Karpas-422 (cell line): ENCODE data around the gene PTPRM. TPM values are rescaled to one million over a fixed set of nuclear protein-coding genes. Genes with fewer than 3 reads are reported as not detected.

Experiments used
- DNase-seq: peaks from one replicate; pipeline ENCODE4 v3.0.0-alpha.2; 2015
- H2AFZ ChIP-seq: fragments of 200-600 bp; sonication (generic); 2 replicates; pipeline ENCODE4 v1.6.1; 2014; ENCODE audit warnings: antibody characterized with exemption, low read length, mixed read lengths
- H3K27ac ChIP-seq: fragments of 200-600 bp; sonication (generic); 2 replicates; pipeline ENCODE4 v1.5.1; 2014; ENCODE audit warnings: mild to moderate bottlenecking, low read length, moderate library complexity
- H3K27me3 ChIP-seq: fragments of 200-600 bp; sonication (generic); 2 replicates; pipeline ENCODE4 v1.6.1; 2014; ENCODE audit warnings: low read length, mixed read lengths
- H3K36me3 ChIP-seq: fragments of 200-600 bp; sonication (generic); 2 replicates; pipeline ENCODE4 v1.6.1; 2014; ENCODE audit warnings: low read length, mixed read lengths; ENCODE audit not compliant: insufficient read depth
- H3K4me1 ChIP-seq: fragments of 200-600 bp; sonication (generic); 2 replicates; pipeline ENCODE4 v1.6.1; 2014; ENCODE audit warnings: mild to moderate bottlenecking, low read length, mixed read lengths
- H3K4me2 ChIP-seq: fragments of 200-600 bp; sonication (generic); 2 replicates; pipeline ENCODE4 v1.6.1; 2014; ENCODE audit warnings: low read length, low read depth, mild to moderate bottlenecking; ENCODE audit not compliant: poor library complexity, severe bottlenecking
- H3K4me3 ChIP-seq: fragments of 200-600 bp; sonication (generic); 2 replicates; pipeline ENCODE4 v1.5.1; 2014; ENCODE audit warnings: mild to moderate bottlenecking, antibody characterized with exemption, low read length, mixed read lengths
- H3K79me2 ChIP-seq: fragments of 200-600 bp; sonication (generic); 2 replicates; pipeline ENCODE4 v1.6.1; 2014; ENCODE audit warnings: mild to moderate bottlenecking, low read length, mixed read lengths
- H3K9ac ChIP-seq: fragments of 200-600 bp; sonication (generic); 2 replicates; pipeline ENCODE4 v1.6.0; 2014; ENCODE audit warnings: low read length
- H3K9me2 ChIP-seq: fragments of 200-600 bp; sonication (generic), shearing (Covaris generic); replicated peaks from 2 replicates; pipeline ENCODE4 v1.6.0; 2014; ENCODE audit warnings: mild to moderate bottlenecking, low read length, moderate library complexity; ENCODE audit not compliant: insufficient read depth
- H3K9me3 ChIP-seq: fragments of 300-700, 200-600 bp; sonication (generic); 2 replicates; pipeline ENCODE4 v1.6.1; 2014; ENCODE audit warnings: low read length, mixed read lengths
- H4K20me1 ChIP-seq: fragments of 200-600 bp; sonication (generic); 2 replicates; pipeline ENCODE4 v1.6.1; 2014; ENCODE audit warnings: mild to moderate bottlenecking, antibody characterized with exemption, low read length, low read depth; ENCODE audit not compliant: insufficient read depth
- total RNA-seq: library from RNA; depleted of rRNA; stranded (reverse); fragments of >200 nt; shearing (Covaris generic); gene quantifications from 2 replicates; pipeline ENCODE4 v1.2.3, GENCODE V29; 2014; ENCODE audit warnings: low replicate concordance

Gene PTPRM
- total RNA-seq, 1 experiment from 2014 or later: not detected

DNA sequence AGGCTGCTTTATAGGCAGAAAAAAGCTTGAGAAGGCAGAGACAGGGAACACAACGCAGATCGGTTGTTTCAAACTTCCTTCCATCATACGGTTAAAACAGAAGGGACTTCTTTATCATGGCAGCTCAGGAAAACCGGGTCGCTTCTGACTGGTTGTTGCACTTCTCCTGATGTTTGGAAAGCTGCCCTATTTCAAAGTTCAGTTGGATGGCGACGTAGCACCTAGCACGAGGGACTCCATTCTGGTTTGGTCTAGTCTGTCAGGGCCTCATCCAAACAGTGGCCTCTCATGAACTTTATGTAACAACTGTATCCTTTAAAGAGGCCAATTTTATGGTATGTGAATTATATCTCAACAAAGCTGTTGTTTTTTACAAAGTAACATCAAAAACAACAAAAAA lies 832.0 kb downstream of the PTPRM start:
- Histone ChIP-seq H3K27me3 (no peaks in the 10 kb centered on the region), H3K4me1 (no peaks in the 10 kb centered on the region), H4K20me1 (no peaks in the 10 kb centered on the region), H3K9me2 (no peaks in the 10 kb centered on the region), H3K9me3 (no peaks in the 10 kb centered on the region), H3K9ac (no peak overlapping the region), H3K36me3 (no peaks in the 10 kb centered on the region), H3K27ac (no peak overlapping the region), H3K4me3 (no peak overlapping the region), H3K4me2 (no peak overlapping the region), H2AFZ (no peak overlapping the region), H3K79me2 (no peaks in the 10 kb centered on the region)
- DNase-seq: no peak

DNA sequence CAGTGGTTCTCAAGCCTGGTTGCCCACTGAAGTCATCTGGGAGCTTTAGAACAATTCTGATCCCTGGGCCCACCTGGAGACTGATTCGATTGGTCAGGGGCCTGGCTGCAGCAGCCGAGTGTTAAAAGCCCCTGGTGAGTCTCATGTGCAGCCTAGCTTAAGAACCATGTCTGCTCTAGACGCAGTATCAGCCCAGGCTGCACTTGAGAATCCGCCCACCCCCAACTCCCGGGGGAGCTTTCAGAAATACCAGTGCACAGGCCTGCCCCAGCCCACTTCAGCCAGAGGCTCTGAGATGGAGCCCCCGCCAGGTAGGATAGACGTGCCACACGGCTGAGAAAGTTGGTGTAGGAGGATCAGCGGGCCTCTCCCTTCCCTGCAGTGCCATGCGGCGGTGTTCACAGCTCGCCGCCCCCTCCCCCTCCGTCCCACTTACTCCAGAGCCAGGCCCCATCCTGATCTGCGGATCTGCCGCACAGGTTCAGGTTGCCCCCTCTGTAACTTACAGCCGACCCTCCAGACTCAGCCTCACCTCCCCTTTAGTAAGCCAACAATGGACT lies 833.2 kb downstream of the PTPRM start:
- Histone ChIP-seq H3K36me3 (no peaks in the 10 kb centered on the region), H3K27ac (no peak overlapping the region), H4K20me1 (no peaks in the 10 kb centered on the region), H3K79me2 (no peaks in the 10 kb centered on the region), H3K4me2 (no peak overlapping the region), H3K27me3 (no peaks in the 10 kb centered on the region), H3K4me3 (no peak overlapping the region), H3K4me1 (no peaks in the 10 kb centered on the region), H3K9me2 (no peaks in the 10 kb centered on the region), H2AFZ (no peak overlapping the region), H3K9me3 (no peaks in the 10 kb centered on the region), H3K9ac (no peak overlapping the region)
- no peak for DNase-seq

DNA sequence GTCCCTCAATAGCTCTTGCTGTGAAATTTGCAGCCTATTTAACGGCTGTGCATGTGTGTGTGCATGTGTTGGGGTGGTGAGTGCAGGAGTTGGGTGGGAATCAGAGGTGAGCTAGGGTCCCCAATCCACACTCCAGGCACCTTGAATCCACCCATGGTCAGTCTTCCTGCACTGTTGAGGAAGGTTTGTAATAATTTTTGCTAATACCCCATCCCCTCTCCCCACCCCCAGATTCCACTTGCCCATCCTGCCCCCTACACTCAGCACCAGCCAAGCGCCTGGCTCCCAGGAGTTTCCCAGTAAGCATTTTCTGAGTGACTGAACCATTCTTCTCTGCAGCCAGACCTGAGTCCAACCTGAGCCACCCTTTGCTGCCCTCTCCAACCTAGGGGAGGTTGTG lies 833.7 kb downstream of the PTPRM start:
- no peak for DNase-seq
- Histone ChIP-seq H3K4me2 (no peak overlapping the region), H3K9ac (no peak overlapping the region), H3K4me1 (no peaks in the 10 kb centered on the region), H2AFZ (no peak overlapping the region), H3K4me3 (no peak overlapping the region), H3K27me3 (no peaks in the 10 kb centered on the region), H3K36me3 (no peaks in the 10 kb centered on the region), H3K9me2 (no peaks in the 10 kb centered on the region), H3K79me2 (no peaks in the 10 kb centered on the region), H3K9me3 (no peaks in the 10 kb centered on the region), H4K20me1 (no peaks in the 10 kb centered on the region), H3K27ac (no peak overlapping the region)

DNA sequence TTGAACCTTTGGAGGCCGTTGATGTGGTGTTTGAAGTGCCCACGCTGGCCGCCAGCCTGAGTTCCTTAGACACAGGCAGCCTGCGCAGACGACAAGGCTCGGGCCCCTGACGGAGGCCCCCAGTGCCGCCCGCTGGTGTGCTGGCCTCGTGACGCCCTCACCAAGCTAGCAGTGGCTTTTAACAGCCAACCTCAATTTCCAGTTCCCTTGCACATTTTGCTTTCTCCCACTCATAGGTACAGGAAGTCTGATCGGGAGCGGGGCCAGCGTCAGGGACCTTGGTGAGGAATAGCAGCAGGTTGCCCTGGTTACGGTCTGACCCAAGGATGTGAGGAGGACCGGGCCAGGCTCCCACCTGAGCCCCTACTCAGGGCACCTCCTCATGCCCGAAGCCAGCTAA lies 834.5 kb downstream of the PTPRM start:
- H3K79me2 ChIP-seq: no peaks in the 10 kb centered on the region
- no peaks in the 10 kb centered on the region for H3K4me1 ChIP-seq
- no peak overlapping the region for H3K9ac ChIP-seq
- no peaks in the 10 kb centered on the region for H4K20me1 ChIP-seq
- no peak for DNase-seq
- H3K4me2 ChIP-seq: no peak overlapping the region
- no peaks in the 10 kb centered on the region for H3K9me2 ChIP-seq
- H3K27me3 ChIP-seq: no peaks in the 10 kb centered on the region
- no peak overlapping the region for H3K4me3 ChIP-seq
- no peak overlapping the region for H2AFZ ChIP-seq
- H3K27ac ChIP-seq: no peak overlapping the region
- no peaks in the 10 kb centered on the region for H3K9me3 ChIP-seq
- no peaks in the 10 kb centered on the region for H3K36me3 ChIP-seq

DNA sequence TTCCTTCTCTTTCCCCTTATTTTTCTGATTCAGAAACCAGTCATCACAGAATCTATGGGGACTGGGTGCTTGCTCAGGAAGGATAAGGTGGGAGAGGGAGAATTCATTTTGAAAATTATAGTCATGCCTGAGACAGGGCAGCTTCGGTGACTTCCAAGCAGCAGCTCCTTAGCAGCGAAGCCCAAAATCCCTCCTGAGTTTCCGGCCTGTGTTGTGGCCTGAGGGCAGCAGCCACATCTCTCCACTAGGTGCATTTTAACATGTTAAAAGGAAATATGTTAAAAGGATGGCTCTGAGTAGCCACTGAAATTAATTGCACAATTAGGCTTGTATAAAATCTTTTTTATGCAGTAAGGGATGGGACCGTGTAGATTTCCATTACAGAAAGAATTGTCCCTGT lies 835.1 kb downstream of the PTPRM start:
- no peak overlapping the region for H3K4me2 ChIP-seq
- no peaks in the 10 kb centered on the region for H3K4me1 ChIP-seq
- no peak for DNase-seq
- no peaks in the 10 kb centered on the region for H3K79me2 ChIP-seq
- H3K36me3 ChIP-seq: no peaks in the 10 kb centered on the region
- H3K27ac ChIP-seq: no peak overlapping the region
- no peaks in the 10 kb centered on the region for H3K9me3 ChIP-seq
- no peaks in the 10 kb centered on the region for H4K20me1 ChIP-seq
- H3K4me3 ChIP-seq: no peak overlapping the region
- no peak overlapping the region for H3K9ac ChIP-seq
- H3K9me2 ChIP-seq: no peaks in the 10 kb centered on the region
- H3K27me3 ChIP-seq: no peaks in the 10 kb centered on the region
- H2AFZ ChIP-seq: no peak overlapping the region

DNA sequence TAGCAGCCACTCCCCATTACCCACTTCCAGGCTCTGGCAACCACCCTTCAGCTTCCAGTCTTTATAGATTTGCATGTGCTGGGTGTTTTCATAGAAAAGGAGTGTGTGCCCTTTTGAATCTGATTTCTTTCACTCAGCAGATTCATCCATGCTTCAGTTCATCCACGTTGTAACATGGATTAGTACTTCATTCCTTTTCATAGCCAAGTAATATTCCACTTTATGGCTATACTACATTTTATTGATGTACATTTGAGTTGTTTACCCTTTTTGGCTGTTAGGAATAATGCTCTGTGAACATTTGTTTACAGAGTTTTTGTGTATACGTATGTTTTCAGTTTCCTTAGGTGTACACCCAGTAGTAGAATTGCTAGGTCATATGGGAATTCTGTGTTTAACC lies 836.6 kb downstream of the PTPRM start:
- H3K27ac ChIP-seq: no peak overlapping the region
- no peak overlapping the region for H3K4me3 ChIP-seq
- no peak for DNase-seq
- no peak overlapping the region for H3K9ac ChIP-seq
- H3K4me1 ChIP-seq: no peaks in the 10 kb centered on the region
- H3K4me2 ChIP-seq: no peak overlapping the region
- no peaks in the 10 kb centered on the region for H3K9me3 ChIP-seq
- no peak overlapping the region for H2AFZ ChIP-seq
- H3K36me3 ChIP-seq: no peaks in the 10 kb centered on the region
- H3K79me2 ChIP-seq: no peaks in the 10 kb centered on the region
- no peaks in the 10 kb centered on the region for H4K20me1 ChIP-seq
- H3K27me3 ChIP-seq: no peaks in the 10 kb centered on the region
- no peaks in the 10 kb centered on the region for H3K9me2 ChIP-seq

DNA sequence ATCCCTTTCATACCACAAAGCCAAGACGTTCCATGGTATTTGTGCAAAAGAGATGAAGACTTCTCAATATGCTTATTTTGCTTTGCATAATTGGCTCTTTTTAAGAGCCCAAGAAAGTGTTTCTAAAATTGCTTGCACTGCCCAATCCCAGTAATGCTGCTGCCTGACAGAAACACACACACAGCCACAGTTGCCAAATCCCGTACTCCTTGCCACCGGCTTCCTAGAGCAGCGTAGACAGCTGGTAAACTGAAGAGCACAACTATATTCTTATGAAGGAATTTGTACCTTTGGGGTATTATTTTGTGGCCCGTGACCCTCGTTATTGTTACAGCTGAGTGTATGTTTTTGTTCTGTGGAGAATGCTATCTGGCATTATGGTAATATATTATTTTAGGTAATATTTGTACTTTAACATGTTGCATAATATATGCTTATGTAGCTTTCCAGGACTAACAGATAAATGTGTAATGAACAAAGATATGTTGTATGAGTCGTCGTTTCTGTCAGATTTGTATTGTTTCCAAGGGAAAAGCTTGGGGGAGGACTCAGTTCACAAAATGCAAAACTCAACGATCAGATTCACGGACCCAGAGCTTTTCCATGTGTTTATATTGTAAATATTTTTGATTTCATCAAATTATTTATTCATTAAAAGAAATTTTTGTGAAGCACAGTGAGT lies 839.2 kb downstream of the PTPRM start:
- H3K79me2 ChIP-seq: no peaks in the 10 kb centered on the region
- no peak overlapping the region for H3K4me3 ChIP-seq
- no peaks in the 10 kb centered on the region for H3K9me2 ChIP-seq
- no peak overlapping the region for H2AFZ ChIP-seq
- no peak overlapping the region for H3K4me2 ChIP-seq
- no peaks in the 10 kb centered on the region for H3K4me1 ChIP-seq
- no peaks in the 10 kb centered on the region for H3K9me3 ChIP-seq
- no peak for DNase-seq
- H3K27me3 ChIP-seq: no peaks in the 10 kb centered on the region
- H4K20me1 ChIP-seq: no peaks in the 10 kb centered on the region
- H3K27ac ChIP-seq: no peak overlapping the region
- H3K36me3 ChIP-seq: no peaks in the 10 kb centered on the region
- H3K9ac ChIP-seq: no peak overlapping the region

DNA sequence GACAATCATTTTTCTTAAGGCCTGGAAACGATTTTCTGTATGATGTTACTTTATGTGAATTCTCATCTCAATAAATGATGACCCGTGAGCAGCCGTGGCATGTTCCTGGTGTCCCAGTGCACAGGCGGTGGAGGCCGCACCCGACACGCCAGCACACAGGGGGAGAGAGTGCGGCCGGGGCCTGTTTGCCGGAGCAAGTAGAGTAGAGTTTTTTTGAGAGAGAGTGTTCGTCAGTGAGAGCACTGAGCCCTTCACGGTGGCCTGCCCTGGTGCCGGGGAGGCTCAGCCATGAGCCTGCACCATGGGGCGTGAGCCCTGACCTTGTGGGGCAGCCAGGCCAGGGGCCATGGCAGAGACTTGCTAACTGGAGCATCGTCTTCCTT lies 839.7 kb downstream of the PTPRM start:
- DNase-seq: no peak
- no peak overlapping the region for H3K27ac ChIP-seq
- H4K20me1 ChIP-seq: no peaks in the 10 kb centered on the region
- no peaks in the 10 kb centered on the region for H3K36me3 ChIP-seq
- H3K9me3 ChIP-seq: no peaks in the 10 kb centered on the region
- no peak overlapping the region for H3K9ac ChIP-seq
- H3K79me2 ChIP-seq: no peaks in the 10 kb centered on the region
- H3K9me2 ChIP-seq: no peaks in the 10 kb centered on the region
- H2AFZ ChIP-seq: no peak overlapping the region
- H3K4me1 ChIP-seq: no peaks in the 10 kb centered on the region
- no peak overlapping the region for H3K4me3 ChIP-seq
- no peak overlapping the region for H3K4me2 ChIP-seq
- no peaks in the 10 kb centered on the region for H3K27me3 ChIP-seq
